Brain microvascular endothelial cell (primary cell): ENCODE results near the gene SETD4.

Experiments
- DNase-seq: peaks from one replicate; pipeline ENCODE4 v3.0.0-alpha.2; 2020
- H3K27ac ChIP-seq: fragments of 250-450 bp; sonication (Bioruptor Pico); 2 replicates; pipeline ENCODE4 v1.5.1; 2020; ENCODE audit warnings: mild to moderate bottlenecking, moderate library complexity
- H3K27me3 ChIP-seq: fragments of 250-450 bp; sonication (Bioruptor Pico); replicated peaks from 2 replicates; pipeline ENCODE4 v1.5.1; 2020; ENCODE audit warnings: mild to moderate bottlenecking
- H3K36me3 ChIP-seq: fragments of 250-450 bp; sonication (Bioruptor Pico); replicated peaks from 2 replicates; pipeline ENCODE4 v1.5.1; 2020; ENCODE audit warnings: mild to moderate bottlenecking
- H3K4me3 ChIP-seq: 2 replicates; pipeline ENCODE4 v1.5.1; 2011; ENCODE audit warnings: low read depth, mild to moderate bottlenecking, control low read depth, low read length, moderate library complexity
- CTCF ChIP-seq: IDR thresholded peaks from 2 replicates; pipeline ENCODE4 v1.5.1; 2011; ENCODE audit warnings: low read depth, mild to moderate bottlenecking, moderate library complexity, low read length, control low read depth, inconsistent platforms; ENCODE audit errors: missing control alignments
- in situ Hi-C: cut with HindIII; loops from 2 replicates; pipeline ENCODE4 v1.10.0; 2017; ENCODE audit warnings: low sequenced_read_pairs, low pct_ligation_motif_present

The SETD4 gene

GRCh38 chr21:36059823-36060158 is 535 bp downstream of the SETD4 start:
- TF ChIP-seq CTCF: no peak
- Histone ChIP-seq H3K27me3 (no peaks in the 10 kb centered on the region), H3K4me3 (peak overlapping the region; percentile 97), H3K27ac (peak overlapping the region; percentile 77), H3K36me3 (peaks cover 28% of the 10 kb centered on the region)
- DNase-seq: peak; percentile 39
- in situ Hi-C loops: no loop called here

GRCh38 chr21:36055551-36055950 is 4.8 kb downstream of the SETD4 start:
- Histone ChIP-seq H3K27me3 (no peaks in the 10 kb centered on the region), H3K4me3 (no peak overlapping the region), H3K36me3 (peaks cover 52% of the 10 kb centered on the region), H3K27ac (no peak overlapping the region)
- in situ Hi-C loops: no loop called here
- TF ChIP-seq CTCF: no peak
- DNase-seq: no peak

GRCh38 chr21:36053715-36054062 is 6.6 kb downstream of the SETD4 start:
- no peak for TF ChIP-seq CTCF
- in situ Hi-C loops: no loop called here
- no peak overlapping the region for H3K27ac ChIP-seq
- no peak for DNase-seq
- peaks cover 58% of the 10 kb centered on the region for H3K36me3 ChIP-seq
- H3K4me3 ChIP-seq: no peak overlapping the region
- H3K27me3 ChIP-seq: no peaks in the 10 kb centered on the region

- in situ Hi-C loops: no loop called here
- no peak for DNase-seq
- H3K36me3 ChIP-seq: peaks cover 61% of the 10 kb centered on the region
- no peaks in the 10 kb centered on the region for H3K27me3 ChIP-seq
- no peak overlapping the region for H3K27ac ChIP-seq
- H3K4me3 ChIP-seq: no peak overlapping the region
- no peak for TF ChIP-seq CTCF
These were observed 7.2 kb downstream of the SETD4 start for GRCh38 chr21:36052860-36053714.

- Histone ChIP-seq H3K36me3 (peaks cover 59% of the 10 kb centered on the region), H3K27ac (no peak overlapping the region), H3K4me3 (no peak overlapping the region), H3K27me3 (no peaks in the 10 kb centered on the region)
- no peak for DNase-seq
- in situ Hi-C loops: no loop called here
- no peak for TF ChIP-seq CTCF
These were observed 12.0 kb downstream of the SETD4 start for GRCh38 chr21:36048357-36048756.

GRCh38 chr21:36047139-36047538 is 13.2 kb downstream of the SETD4 start:
- no peak overlapping the region for H3K4me3 ChIP-seq
- no peaks in the 10 kb centered on the region for H3K27me3 ChIP-seq
- no peak for DNase-seq
- H3K36me3 ChIP-seq: peaks cover 60% of the 10 kb centered on the region
- in situ Hi-C loops: no loop called here
- no peak overlapping the region for H3K27ac ChIP-seq
- no peak for TF ChIP-seq CTCF
